ENCODE data around the gene OGDH.

Gene OGDH

GRCh38 chr7:44563171-44563679 lies 43.2 kb upstream of the OGDH start:
- in situ Hi-C loops (cut with HindIII; ENCODE audit: low sequenced_read_pairs), result loop anchor here (25.0 kb wide), 1 partner anchor 326 kb away; no protein-coding TSS in a partner anchor
- no peak overlapping the region for H3K4me3 ChIP-seq (ENCODE audit: low read depth, low read length)

DNA sequence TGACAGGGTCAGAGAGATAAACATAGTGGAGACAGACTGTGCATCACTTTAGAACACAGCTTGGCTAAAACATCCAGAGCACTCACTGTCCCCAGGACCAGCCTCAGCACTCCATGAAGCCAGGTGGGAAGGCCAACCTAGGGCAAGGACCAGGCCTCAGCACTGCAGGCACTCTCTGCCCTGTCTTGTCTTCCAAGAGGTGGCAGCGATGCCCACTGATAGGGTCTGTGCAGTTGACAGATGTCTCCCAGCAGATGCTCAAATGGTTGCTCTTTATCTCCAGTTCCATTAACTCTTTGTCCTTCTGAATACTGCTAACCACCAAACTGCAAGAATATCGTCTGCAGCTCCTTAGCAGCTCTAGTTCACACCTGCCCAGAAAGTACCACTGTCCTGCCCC lies 41.8 kb upstream of the OGDH start:
- no peak for DNase-seq (ENCODE audit: low read depth)
- in situ Hi-C loops (cut with HindIII; ENCODE audit: low sequenced_read_pairs), result loop anchor here (25.0 kb wide), 1 partner anchor 327 kb away; no protein-coding TSS in a partner anchor
- TF ChIP-seq CTCF (IDR thresholded peaks at IDR 0.05; ENCODE audit: low read depth, low read length, missing control alignments), result no peak
- H3K4me3 ChIP-seq (ENCODE audit: low read depth, low read length), result no peak overlapping the region

More at GRCh38 chr7:44563171-44563679, 43.2 kb upstream of the OGDH start:
- DNase-seq (ENCODE audit: low read depth), result no peak
- no peak for TF ChIP-seq CTCF (IDR thresholded peaks at IDR 0.05; ENCODE audit: low read depth, low read length, missing control alignments)

GRCh38 chr7:44565097-44565794 lies 41.2 kb upstream of the OGDH start:
- DNase-seq (ENCODE audit: low read depth), result peak; percentile 13
- no peak overlapping the region for H3K4me3 ChIP-seq (ENCODE audit: low read depth, low read length)

DNA sequence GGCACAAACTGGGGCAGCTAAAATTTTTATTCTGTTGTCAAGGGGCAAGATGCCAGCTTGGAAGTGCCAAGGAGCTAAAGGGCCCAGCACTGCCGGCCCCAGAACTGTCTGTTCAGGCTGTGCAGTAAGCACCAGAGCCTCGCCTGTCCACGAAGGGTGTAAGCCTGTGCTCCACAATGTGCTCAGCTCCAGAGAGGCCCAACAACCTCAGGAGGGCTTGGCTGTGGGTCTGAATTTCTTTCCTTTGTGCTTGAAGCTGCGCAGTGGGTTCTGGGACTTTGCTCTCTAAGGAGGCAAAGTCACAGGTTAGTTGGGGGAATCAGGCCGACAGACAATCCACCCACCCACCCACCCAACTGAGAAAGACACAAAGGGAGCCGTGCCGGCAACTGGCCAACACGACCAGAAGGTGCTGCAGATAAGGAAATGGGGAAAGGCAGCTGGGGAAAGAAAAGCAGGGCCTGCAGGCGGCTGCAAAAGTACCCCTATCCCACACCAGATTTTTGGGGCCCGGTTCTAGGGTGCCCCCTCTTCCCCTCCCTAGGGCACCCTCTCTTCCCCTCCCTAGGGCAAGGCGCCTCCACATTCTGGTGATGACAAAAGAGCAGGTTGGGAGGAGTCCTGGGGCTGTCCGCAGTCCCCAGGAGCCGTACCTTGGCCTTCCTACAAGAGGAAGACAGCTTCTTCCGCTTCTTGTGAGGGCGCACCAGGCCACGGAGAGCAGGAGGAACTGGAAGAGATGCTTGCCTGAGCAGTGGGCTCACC lies 40.5 kb upstream of the OGDH start:
- in situ Hi-C loops (cut with HindIII; ENCODE audit: low sequenced_read_pairs), result loop anchor here (25.0 kb wide), 1 partner anchor 329 kb away; no protein-coding TSS in a partner anchor
- no peak for DNase-seq (ENCODE audit: low read depth)
- TF ChIP-seq CTCF (IDR thresholded peaks at IDR 0.05; ENCODE audit: low read depth, low read length, missing control alignments), result no peak
- H3K4me3 ChIP-seq (ENCODE audit: low read depth, low read length), result no peak overlapping the region

More at GRCh38 chr7:44565097-44565794, 41.2 kb upstream of the OGDH start:
- in situ Hi-C loops (cut with HindIII; ENCODE audit: low sequenced_read_pairs), result loop anchor here (25.0 kb wide), 1 partner anchor 328 kb away; no protein-coding TSS in a partner anchor
- peak; percentile 98 for TF ChIP-seq CTCF (IDR thresholded peaks at IDR 0.05; ENCODE audit: low read depth, low read length, missing control alignments)

- in situ Hi-C loops (cut with HindIII; ENCODE audit: low sequenced_read_pairs), result loop anchor here (25.0 kb wide), 1 partner anchor 329 kb away; no protein-coding TSS in a partner anchor
- TF ChIP-seq CTCF (IDR thresholded peaks at IDR 0.05; ENCODE audit: low read depth, low read length, missing control alignments), result no peak
- H3K4me3 ChIP-seq (ENCODE audit: low read depth, low read length), result no peak overlapping the region
- DNase-seq (ENCODE audit: low read depth), result no peak
These were observed 39.7 kb upstream of the OGDH start for GRCh38 chr7:44566680-44567079.

DNA sequence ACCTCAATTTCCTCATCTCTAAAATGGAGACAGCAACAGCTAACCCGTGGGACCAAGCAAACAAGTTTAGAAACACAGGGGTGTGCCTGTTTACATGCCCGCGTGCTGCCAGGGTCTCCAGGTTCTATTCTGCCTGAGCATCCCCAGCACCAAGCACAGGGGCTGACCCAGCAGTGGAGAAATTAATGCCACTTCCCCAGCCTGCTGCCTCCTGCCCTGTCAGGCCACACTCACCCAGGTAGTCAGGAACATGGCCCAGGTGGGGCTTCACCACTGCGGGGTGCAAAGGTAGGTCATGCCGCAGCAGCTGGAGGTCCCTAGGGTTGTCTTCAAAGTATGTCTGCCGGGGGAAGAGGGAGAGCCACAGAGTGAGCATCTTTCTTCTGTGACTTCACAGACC lies 38.5 kb upstream of the OGDH start:
- in situ Hi-C loops (cut with HindIII; ENCODE audit: low sequenced_read_pairs), result loop anchor here (25.0 kb wide), 1 partner anchor 331 kb away; no protein-coding TSS in a partner anchor

More for the DNA sequence above, 38.5 kb upstream of the OGDH start:
- DNase-seq (ENCODE audit: low read depth), result no peak
- H3K4me3 ChIP-seq (ENCODE audit: low read depth, low read length), result no peak overlapping the region
- TF ChIP-seq CTCF (IDR thresholded peaks at IDR 0.05; ENCODE audit: low read depth, low read length, missing control alignments), result no peak
